GM21526 (cell line): ENCODE data around the gene NTN4.
"Not testable (repeated sequence)": the region's sequence is repeated elsewhere in the genome, so short reads cannot be mapped to it uniquely, and the experiment has no call there.

Experiments used
- ATAC-seq: cut with Tn5 transposase; IDR thresholded peaks from one replicate; pipeline ENCODE4 v1.9.1; 2021; ENCODE audit warnings: moderate library complexity; ENCODE audit not compliant: unreplicated experiment, low FRiP score

NTN4 gene

DNA sequence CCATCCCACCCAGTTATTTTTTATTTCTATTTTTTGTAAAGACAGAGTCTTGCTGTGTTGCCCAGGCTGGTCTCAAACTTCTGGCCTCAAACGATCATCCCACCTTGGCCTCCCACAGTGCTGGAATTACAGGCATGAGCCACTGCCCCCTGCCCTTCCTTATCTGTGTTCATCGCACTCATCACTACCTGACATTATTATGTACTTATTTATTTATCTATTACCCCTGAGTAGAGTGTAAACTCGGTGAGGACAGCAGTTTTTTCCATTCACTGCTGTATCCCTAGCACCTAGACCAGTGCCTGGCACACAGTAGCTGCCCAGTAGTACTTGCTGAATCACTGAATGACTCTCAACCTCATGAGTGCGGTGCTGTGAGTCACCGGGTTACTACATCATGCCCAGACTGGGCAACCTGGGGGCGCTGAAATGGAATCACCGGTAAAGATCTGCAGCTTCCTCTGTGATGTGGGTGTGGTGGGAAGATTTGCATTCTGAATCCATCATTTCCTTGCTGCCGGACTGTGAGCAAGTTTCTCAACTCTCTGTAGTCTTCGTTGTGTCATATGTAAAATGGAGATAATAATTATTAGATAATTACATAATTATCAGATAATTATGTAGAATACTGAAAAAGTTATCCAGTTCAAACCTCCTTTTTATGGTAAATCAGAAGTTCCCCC, 157.4 kb downstream of the NTN4 start:
- no peak for ATAC-seq

DNA sequence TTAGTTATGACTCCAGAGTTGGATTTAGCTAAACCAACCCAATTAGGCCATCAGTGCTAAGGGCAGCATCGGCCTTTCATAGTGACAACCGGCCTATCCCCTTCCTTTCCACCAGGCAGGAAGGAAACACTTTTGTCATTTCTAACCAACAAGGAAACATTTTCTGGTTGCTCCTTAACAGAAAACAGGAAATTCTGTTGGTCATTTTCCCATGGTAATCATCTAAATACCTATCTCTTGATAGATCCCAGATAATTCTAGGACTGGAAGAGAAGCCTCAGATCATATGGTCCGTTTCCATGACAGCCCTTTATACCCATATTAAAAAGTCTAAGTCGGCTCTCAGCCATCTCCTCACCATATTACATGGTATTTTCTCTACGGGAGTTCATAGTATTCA, 160.1 kb downstream of the NTN4 start:
- no peak for ATAC-seq

DNA sequence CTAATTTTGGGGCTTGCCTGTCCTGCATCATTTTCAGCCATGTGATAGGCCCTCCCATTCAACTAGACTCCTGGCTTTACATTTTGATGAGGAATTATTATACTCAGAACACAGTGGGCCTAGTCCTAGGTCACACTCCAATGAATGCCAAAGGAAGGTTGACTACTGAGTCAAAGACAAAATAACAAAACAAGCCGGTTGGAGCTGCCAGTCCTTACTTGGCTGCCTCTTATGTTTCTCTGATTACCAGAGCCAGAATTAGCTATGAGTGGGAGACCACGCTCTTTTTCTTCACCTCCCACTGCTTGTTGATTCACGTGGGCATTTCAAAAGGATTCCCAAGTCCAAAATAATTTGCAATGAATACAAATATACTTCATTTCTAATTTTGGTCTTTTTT, 161.2 kb downstream of the NTN4 start:
- ATAC-seq = no peak

DNA sequence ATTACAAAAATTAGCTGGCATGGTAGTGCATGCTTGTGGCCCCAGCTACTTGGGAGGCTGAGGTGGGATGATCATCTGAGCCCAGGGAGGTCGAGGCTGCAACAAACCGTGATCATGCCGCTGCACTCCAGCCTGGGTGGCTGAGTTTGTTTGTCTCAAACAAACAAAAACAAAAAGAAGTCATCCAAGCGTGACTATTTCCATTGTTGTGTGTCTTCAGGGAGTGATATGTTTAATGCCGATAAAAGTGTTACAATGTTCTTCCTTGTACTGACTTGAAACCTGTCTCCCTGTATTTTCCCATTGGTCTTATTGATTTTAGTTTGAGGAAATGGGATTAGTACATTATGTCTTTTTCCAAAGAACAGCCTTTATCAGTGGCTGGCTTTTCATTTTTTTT, 163.7 kb downstream of the NTN4 start:
- no peak for ATAC-seq

DNA sequence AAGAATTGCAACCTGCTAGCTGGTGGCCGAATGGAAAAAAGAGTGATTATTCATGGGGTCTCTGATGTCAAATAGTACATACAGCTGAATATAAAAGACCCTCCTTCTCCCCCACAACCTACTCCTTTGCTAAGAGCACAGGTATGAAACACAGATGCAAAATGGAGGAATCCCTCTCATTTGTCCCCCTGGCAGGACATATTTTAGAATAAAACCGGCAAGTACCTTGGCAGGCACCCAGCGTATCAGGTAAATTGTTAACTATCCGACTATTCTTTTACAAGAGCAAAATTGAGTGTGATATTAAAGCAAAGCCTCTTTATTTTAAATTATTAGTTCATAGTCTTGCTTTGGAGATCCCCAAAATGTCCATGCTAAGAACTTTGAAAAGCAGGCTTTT, 165.6 kb downstream of the NTN4 start:
- ATAC-seq = no peak

DNA sequence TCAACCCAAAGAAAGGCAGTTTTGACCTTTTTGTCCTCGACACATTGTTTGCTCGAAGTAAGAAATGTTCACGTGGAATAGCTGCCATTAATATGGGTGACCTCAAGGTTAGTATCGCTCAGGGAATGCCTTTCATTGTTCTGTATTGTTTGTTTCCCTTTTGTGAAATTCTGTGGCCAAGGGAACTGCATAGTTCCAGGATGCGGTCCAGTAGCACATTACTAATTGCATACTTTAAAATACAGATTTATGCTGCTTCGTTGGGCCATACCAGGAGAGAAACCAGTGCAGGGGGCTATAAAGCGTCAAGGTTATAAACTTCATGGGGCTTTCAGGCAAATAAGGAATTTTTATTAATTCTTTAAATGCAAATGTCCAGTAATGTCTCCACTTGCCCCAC, 166.0 kb downstream of the NTN4 start:
- no peak for ATAC-seq

DNA sequence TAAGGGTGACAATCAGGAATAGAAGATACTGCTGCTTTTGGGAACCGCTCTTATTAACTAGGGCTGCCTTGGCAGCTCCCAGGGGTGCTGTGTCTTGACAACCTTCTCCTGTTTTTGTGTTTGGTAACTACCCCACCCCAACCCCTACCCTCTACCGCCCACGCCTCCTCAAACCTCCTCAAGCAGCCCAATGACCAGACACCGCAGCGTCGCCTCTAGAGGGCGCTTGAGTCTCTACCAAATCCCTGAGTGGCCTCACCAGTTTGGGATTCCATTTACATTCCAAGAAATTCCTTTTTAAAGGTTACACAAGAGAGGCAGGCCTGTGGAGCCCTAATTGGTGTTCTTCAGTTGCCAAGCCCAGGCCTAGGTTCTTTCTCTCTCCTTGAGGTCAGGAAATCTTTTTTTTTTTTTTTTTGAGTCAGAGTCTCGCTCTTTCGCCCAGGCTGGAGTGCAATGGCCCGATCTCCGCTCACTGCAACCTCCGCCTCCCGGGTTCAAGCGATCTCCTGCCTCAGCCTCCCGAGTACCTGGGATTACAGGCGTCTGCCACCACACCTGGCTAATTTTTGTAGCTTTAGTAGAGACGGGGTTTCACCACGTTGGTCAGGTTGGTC, 166.9 kb downstream of the NTN4 start:
- ATAC-seq = no peak

DNA sequence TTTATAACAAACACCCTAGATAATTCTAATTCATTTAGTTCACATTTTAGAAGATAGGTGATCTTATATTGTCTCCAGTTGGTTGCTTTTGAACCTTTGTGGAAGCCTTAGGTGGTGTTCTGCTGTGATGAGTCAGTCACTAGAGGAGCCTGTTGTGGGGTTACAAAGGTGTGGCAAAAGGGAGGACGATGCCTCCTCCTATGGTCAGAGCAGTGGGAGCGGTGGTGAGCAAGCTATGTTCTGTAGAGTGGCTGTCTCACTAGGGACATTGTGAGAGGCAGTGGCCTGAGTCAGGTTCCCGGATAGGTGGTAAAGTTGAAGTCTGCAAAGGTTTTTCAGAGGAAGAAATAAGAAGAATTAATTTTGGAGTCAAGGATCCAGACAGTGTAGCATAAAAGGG, 167.7 kb downstream of the NTN4 start:
- ATAC-seq = no peak

DNA sequence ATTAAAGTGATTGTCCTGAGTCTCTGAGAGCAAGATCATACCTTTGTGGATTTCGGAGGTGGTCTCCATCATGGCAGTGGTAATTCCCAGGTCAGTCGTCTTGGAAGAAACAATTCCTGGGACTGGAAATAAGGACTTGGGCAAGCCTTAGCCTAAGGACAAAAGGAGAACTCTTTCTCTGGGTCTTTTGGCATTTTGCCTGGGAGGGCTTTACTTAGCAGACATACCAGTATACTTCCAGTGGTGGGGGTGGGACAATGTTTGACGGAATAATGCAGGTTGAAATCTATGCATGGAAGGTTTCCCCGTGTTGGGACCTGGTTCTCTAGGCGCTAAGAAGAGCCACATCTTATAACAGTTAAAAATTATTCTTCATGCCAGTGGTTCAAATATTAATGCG, 168.8 kb downstream of the NTN4 start:
- no peak for ATAC-seq

DNA sequence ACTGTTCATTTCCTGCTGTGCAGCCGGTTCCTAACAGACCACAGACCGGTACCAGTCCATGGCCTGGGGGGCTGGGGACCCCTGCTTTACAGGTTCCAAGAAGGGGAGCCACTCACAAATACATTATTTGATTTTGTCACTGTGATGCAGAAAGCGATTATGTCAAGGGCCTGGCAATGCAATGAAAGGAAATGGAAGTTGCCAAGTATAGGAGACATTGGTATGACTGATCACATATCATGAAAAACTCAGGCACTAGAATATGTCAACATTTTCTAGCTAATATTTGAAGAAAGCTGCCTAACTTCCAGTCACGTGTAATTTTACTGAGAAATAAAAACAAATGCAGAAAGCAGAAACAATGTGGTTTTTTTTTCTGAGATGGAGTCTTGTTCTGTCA, 170.4 kb downstream of the NTN4 start:
- no peak for ATAC-seq

DNA sequence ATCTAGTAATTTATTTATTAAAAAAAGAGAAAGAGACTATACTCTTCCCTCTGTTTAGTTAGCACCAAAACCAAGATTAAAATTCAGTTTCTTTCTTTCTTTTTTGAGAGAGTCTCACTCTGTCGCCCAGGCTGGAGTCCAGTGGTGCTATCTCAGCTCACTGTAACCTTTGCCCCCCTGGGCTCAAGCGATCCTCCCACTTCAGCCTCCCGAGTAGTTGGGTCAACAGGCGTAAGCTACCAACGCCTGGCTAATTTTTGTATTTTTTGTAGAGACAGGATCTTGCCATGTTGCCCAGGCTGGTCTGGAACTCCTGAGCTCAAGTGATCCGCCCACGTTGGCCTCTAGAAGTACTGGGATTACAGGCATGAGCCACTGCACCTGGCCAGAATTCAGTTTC, 174.1 kb downstream of the NTN4 start:
- ATAC-seq = not testable (repeated sequence)

DNA sequence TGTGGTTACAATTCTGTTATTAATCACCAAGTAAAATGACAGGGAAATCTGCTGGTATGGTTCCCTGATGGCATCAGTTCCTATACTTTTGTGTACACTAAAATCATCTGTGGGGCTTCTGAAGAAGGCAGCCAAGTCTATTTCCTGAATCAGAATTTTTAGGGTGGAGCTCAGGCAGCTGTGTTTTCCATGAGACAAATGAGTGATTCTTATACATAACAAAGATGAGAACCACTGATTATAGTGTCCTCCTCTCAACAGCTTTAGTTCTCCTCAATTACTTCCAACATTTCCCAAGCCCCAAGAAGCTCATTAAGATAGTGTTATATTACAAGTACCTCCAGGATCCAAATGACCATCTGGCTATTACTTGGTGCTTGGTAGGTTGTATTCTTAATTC, 174.8 kb downstream of the NTN4 start:
- ATAC-seq = no peak

DNA sequence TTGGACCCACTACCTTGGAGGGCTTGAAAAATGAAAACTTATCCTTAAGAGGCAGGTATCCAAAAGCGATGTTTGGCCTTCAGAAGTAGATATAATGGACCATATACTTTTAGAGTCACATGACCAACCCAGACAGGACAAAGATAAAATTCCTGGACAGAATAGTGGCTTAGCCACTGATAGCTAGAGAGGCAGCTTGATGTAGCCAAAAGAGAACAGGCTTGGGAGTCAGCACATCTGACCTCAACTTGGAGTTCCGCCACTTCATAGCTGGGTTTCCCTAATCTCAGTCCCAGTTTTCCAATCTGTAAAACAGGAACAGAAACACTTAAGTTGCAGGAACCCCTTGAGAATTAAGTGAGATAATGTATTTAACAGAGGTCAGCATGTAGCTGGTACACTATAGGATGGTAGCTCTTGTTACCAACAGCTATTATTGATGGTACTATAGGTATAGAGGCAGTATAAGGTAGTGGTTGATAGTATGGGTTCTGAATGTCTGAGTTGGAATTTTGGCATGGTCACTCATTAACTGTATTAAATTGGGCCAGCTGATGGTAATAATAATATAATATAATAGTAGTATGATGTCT, 176.1 kb downstream of the NTN4 start:
- ATAC-seq = no peak

DNA sequence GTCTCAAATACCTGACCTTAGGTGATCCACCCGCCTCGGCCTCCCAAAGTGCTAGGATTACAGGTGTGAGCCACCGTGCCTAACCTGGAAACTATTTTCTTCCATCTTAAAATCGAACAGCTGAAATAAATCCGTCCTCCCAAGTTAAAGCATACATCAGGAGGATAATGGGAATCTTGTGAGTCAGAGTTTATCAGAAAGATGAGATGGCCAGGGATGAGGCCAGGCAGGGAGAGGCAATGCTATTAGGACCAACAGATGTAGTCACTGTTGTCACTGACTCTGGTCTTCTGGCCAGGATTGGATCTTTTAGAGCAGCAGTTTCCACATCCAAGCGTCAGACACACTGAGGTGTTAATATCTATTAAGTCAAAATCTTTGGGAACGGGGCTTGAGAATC, 177.5 kb downstream of the NTN4 start:
- no peak for ATAC-seq

DNA sequence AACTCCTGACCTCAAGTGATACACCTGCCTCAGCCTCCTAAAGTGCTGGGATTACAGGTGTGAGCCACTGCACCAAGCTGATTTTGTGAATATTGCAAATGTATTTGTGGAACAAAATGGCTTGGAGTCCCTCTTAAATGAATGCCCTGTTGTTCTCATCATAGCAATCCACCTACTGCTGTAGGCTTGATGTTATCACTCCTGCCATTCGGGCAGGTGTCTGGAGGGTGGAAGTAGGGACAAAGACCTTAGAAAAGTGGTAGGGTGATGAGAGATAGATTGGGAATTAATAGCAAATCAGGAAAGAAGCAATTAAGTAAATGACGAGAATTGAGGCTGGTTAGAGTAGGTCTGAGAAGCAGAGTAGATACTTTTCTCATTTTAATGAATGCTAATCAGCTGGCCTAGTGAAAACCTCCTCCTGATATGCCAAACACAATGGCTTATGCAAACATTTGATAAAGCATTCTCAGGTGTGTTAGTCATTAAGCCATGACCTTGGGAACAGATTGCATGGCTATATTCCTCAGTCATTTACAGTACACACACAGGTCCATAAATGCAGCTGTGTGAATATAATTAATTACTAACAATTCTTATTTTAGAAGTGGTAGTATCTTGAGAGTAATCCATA, 178.8 kb downstream of the NTN4 start:
- no peak for ATAC-seq

DNA sequence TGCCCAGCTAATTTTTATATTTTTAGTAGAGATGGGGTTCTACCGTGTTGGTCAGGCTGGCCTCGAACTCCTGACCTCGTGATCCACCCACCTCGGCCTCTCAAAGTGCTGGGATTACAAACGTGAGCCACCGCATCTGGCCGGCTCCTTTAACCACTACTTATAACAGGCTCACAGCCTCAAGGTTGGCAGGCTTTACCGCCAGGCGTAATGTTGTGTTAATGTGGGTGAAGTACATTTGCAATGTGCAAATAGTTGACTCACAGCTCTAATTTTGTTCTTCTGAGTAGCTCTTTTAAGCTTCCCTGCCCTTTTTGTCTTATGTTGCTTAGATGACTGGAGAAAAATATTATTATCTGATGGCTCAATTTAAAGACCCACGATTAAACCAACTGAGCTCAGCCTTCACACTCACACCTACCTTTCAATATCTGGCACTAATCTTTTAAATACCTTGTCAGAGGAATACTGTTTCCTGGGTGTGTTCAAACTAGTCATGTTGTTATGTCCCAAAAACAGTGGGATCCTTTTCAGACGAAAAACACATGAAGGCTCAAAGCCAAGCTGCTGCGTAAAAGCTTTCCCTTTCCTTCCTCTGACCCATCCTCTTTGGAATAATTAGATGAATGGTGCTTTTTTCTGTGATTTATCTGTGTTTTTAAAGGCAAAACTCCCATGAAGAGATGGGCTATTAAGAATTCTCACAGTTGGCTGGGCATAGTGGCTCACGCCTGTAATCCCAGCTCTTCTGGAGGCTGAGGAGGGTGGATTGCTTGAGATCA, 182.1 kb downstream of the NTN4 start:
- no peak for ATAC-seq
